Tibial nerve (tissue), 4 donors: Measurements from ENCODE around the gene FANCC. TPM values are rescaled to one million over a fixed set of nuclear protein-coding genes. Genes with fewer than 3 reads are reported as not detected.
A peak's percentile ranks its signal among the peaks of the same experiment; 100 is the strongest.

Source experiments
- DNase-seq, 2 donors: peaks; one replicate each; pipeline ENCODE4 v3.0.0-alpha.2; 2019; ENCODE audit warnings: low spot score in 2 of 2
- H3K27ac ChIP-seq, 4 donors: fragments of 200-600 bp; sonication (generic) in 3 of 4; one replicate each; pipeline ENCODE4 v1.5.1; 2017 to 2019; ENCODE audit warnings: mild to moderate bottlenecking in 1 of 4
- H3K27me3 ChIP-seq, 2 donors: fragments of 200-600 bp; sonication (generic) in 1 of 2; one replicate each; pipeline versions ENCODE4 v1.5.1 to v1.6.0; 2017 to 2019
- H3K36me3 ChIP-seq, 3 donors: fragments of 200-600 bp; sonication (generic); one replicate each; pipeline ENCODE4 v1.5.1; 2018 to 2019
- H3K4me1 ChIP-seq, 4 donors: fragments of 200-600 bp; sonication (generic) in 3 of 4; one replicate each; pipeline ENCODE4 v1.5.1; 2017 to 2019
- H3K4me3 ChIP-seq, 4 donors: fragments of 200-600 bp; sonication (generic) in 3 of 4; one replicate each; pipeline ENCODE4 v1.5.1; 2017 to 2019; ENCODE audit warnings: mild to moderate bottlenecking in 1 of 4, moderate library complexity in 1 of 4
- H3K9me3 ChIP-seq, 4 donors: fragments of 200-600 bp; sonication (generic) in 3 of 4; one replicate each; pipeline ENCODE4 v1.5.1; 2017 to 2019
- CTCF ChIP-seq, 5 experiments: fragments of 200-600 bp in 3 of 5; fragments of 450-650 bp in 2 of 5; sonication (generic) in 3 of 5; IDR thresholded peaks; one replicate each; pipeline ENCODE4 v1.5.1; 2016 to 2019; ENCODE audit warnings: antibody characterized with exemption in 5 of 5, mild to moderate bottlenecking in 3 of 5, moderate library complexity in 2 of 5
- EP300 ChIP-seq, 2 donors: sonication (generic); formaldehyde crosslinking; IDR thresholded peaks; one replicate each; pipeline ENCODE4 v1.6.1; 2017; ENCODE audit warnings: antibody characterized with exemption in 2 of 2, mild to moderate bottlenecking in 1 of 2
- POLR2A ChIP-seq, 2 donors: fragments of 450-650 bp; IDR thresholded peaks; one replicate each; pipeline ENCODE4 v1.6.1; 2017; ENCODE audit warnings: antibody characterized with exemption in 2 of 2, mild to moderate bottlenecking in 2 of 2, moderate library complexity in 2 of 2
- WGBS, 2 donors: methylation state at CpG; one replicate each; pipeline ENCODE4 v1.1.5; 2018; 5-methylcytosine and 5-hydroxymethylcytosine counted together
- total RNA-seq, 4 donors: library from RNA; depleted of rRNA; stranded (reverse); fragments of >200 nt; gene quantifications; one replicate each; pipeline ENCODE4 v1.1.0, GENCODE V29; 2016

The FANCC gene
- total RNA-seq, 4 donors from 2014 or later, result 6.5 to 12.6 (median 10.2) TPM

- WGBS, 2 donors, result 47 to 50% methylated on average over 4 of the region's 4 CpGs
- TF ChIP-seq CTCF (IDR thresholded peaks at IDR 0.05) (no peak), POLR2A (IDR thresholded peaks at IDR 0.05) (no peak), EP300 (IDR thresholded peaks at IDR 0.05) (no peak)
- Histone ChIP-seq H3K4me3 (no peak overlapping the region), H3K27me3 (no peaks in the 10 kb centered on the region), H3K9me3 (no peaks in the 10 kb centered on the region), H3K36me3 (no peaks in the 10 kb centered on the region), H3K4me1 (peaks cover 0 to 68% (median 17%) of the 10 kb centered on the region in 4 donors), H3K27ac (peak overlapping the region in 3 of 4 donors; percentile 29 to 87 (median 86))
- DNase-seq, result no peak
These were observed 189.4 kb downstream of the FANCC start for GRCh38 chr9:95128177-95128524.

GRCh38 chr9:95127249-95128176 lies 190.0 kb downstream of the FANCC start:
- peak; percentile 90 to 91 for DNase-seq
- 11 to 20% methylated on average over 33 to 35 of the region's 35 CpGs for WGBS, 2 donors
- Histone ChIP-seq H3K9me3 (no peaks in the 10 kb centered on the region), H3K4me1 (peaks cover 0 to 68% (median 17%) of the 10 kb centered on the region in 4 donors), H3K36me3 (no peaks in the 10 kb centered on the region), H3K27ac (peak overlapping the region; percentile 46 to 87 (median 83)), H3K4me3 (peak overlapping the region; percentile 31 to 50 (median 40)), H3K27me3 (no peaks in the 10 kb centered on the region)
- TF ChIP-seq POLR2A (IDR thresholded peaks at IDR 0.05) (peak in 1 of 2 donors; percentile 35), EP300 (IDR thresholded peaks at IDR 0.05) (peak in 1 of 2 donors; percentile 73), CTCF (IDR thresholded peaks at IDR 0.05) (peak; percentile 91 to 98 (median 97))

GRCh38 chr9:95126739-95127138 lies 190.8 kb downstream of the FANCC start:
- Histone ChIP-seq H3K27me3 (no peaks in the 10 kb centered on the region), H3K27ac (peak overlapping the region; percentile 46 to 87 (median 83)), H3K4me1 (peaks cover 0 to 62% (median 17%) of the 10 kb centered on the region in 4 donors), H3K36me3 (no peaks in the 10 kb centered on the region), H3K9me3 (no peaks in the 10 kb centered on the region), H3K4me3 (no peak overlapping the region)
- no peak for TF ChIP-seq POLR2A (IDR thresholded peaks at IDR 0.05)
- no peak for TF ChIP-seq EP300 (IDR thresholded peaks at IDR 0.05)
- no peak for TF ChIP-seq CTCF (IDR thresholded peaks at IDR 0.05)
- 67% methylated on average over 9 of the region's 9 CpGs for WGBS, 2 donors
- no peak for DNase-seq

GRCh38 chr9:95125652-95126051 lies 191.9 kb downstream of the FANCC start:
- Histone ChIP-seq H3K4me3 (no peak overlapping the region), H3K4me1 (peaks cover 0 to 51% (median 13%) of the 10 kb centered on the region in 4 donors), H3K9me3 (no peaks in the 10 kb centered on the region), H3K27ac (peak overlapping the region in 2 of 4 donors; percentile 86 to 87), H3K36me3 (no peaks in the 10 kb centered on the region), H3K27me3 (no peaks in the 10 kb centered on the region)
- no peak for TF ChIP-seq CTCF (IDR thresholded peaks at IDR 0.05)
- TF ChIP-seq POLR2A (IDR thresholded peaks at IDR 0.05), result no peak
- TF ChIP-seq EP300 (IDR thresholded peaks at IDR 0.05), result no peak
- no peak for DNase-seq
- WGBS, 2 donors, result 39 to 40% methylated on average over 3 of the region's 3 CpGs
